Psoas muscle (tissue), 8 donors: ENCODE measurements around the gene FAM187B. TPM values are rescaled to one million over a fixed set of nuclear protein-coding genes. Genes with fewer than 3 reads are reported as not detected.
"Not testable (repeated sequence)": the region's sequence is repeated elsewhere in the genome, so short reads cannot be mapped to it uniquely, and the experiment has no call there.

ENCODE experiments used
- ATAC-seq, 4 donors: fragments of 200-7000 bp; cut with Tn5 transposase; one replicate each; pipeline ENCODE4 v1.9.1; 2020; ENCODE audit warnings: moderate library complexity in 3 of 4, mild to moderate bottlenecking in 2 of 4
- DNase-seq, 2 donors: peaks; one replicate each; pipeline ENCODE4 v3.0.0-alpha.2; 2020
- H3K27ac ChIP-seq: fragments of 200-600 bp; one replicate; pipeline ENCODE4 v1.8.0; 2022
- H3K27me3 ChIP-seq, 3 donors: fragments of 200-600 bp in 1 of 3; one replicate each; pipeline versions ENCODE4 v1.6.1 to v1.8.0; 2013 to 2022; ENCODE audit warnings: low read length in 2 of 3, mild to moderate bottlenecking in 2 of 3, moderate library complexity in 1 of 3; ENCODE audit not compliant: insufficient read depth in 3 of 3
- H3K36me3 ChIP-seq, 2 donors: fragments of 200-600 bp in 1 of 2; one replicate each; pipeline versions ENCODE4 v1.6.1 to v1.8.0; 2013 to 2022; ENCODE audit warnings: low read depth in 1 of 2, mild to moderate bottlenecking in 1 of 2, moderate library complexity in 1 of 2; ENCODE audit not compliant: insufficient read depth in 1 of 2
- H3K4me1 ChIP-seq: fragments of 200-600 bp; one replicate; pipeline ENCODE4 v1.8.0; 2022
- H3K4me3 ChIP-seq: fragments of 200-600 bp; one replicate; pipeline ENCODE4 v1.8.0; 2022; ENCODE audit warnings: mild to moderate bottlenecking
- H3K9me3 ChIP-seq: fragments of 200-600 bp; one replicate; pipeline ENCODE4 v1.8.0; 2022
- CTCF ChIP-seq: fragments of 200-600 bp; IDR thresholded peaks from one replicate; pipeline ENCODE4 v1.8.0; 2022; ENCODE audit warnings: antibody characterized with exemption
- WGBS, 3 donors: extraction: QIAGEN DNeasy Blood & Tissue Kit; methylation state at CpG; one replicate each; pipeline versions ENCODE4 v1.1.6 to v1.1.7; 2013; 5-methylcytosine and 5-hydroxymethylcytosine counted together
- intact Hi-C, 2 donors: fragments of 100-400 bp; cut with DNase I; formaldehyde crosslinking; loops; one replicate each; pipeline versions ENCODE4 v1.11.0 to v1.14.2; 2022
- polyA plus RNA-seq, 3 donors: library from polyadenylated mRNA; stranded (reverse); fragments of 200-250 nt; gene quantifications; one replicate each; pipeline ENCODE4 v1.2.3, GENCODE V29; 2013
- total RNA-seq, 4 donors: library from RNA; stranded (reverse); fragmentation: NEBNext Ultra II Directional in 2 of 4; extraction: Animal tissue kit (Norgen Biotek cat#: 25700) in 2 of 4; gene quantifications; one replicate each; pipeline versions ENCODE4 v1.2.1 to v1.2.4, GENCODE V29; 2021 to 2023
- donor health status: healthy with polysubstance abuse.
- donor health status: DM: no; HTN: no; CAD: no; lungs with moderate emphysema.
- donor health status: Bipolar disorder and iron deficiency.
- donor health status: healthy.
- donor health status: DM: yes; HTN: yes; CAD: no.
- donor health status: DM: no; HTN: no; CAD: no.
- donor health status: DM: no; HTN: no; CAD: no.
- donor health status: DM: yes; HTN: yes; CAD: no.

FAM187B gene
- total and polyA plus RNA-seq, 7 donors = 0.03 TPM; not detected in 6

- no peak for DNase-seq
- no peaks in the 10 kb centered on the region for H3K9me3 ChIP-seq
Observed at GRCh38 chr19:35224681-35225571, 3.6 kb downstream of the FAM187B start.

GRCh38 chr19:35223862-35224505, 4.6 kb downstream of the FAM187B start:
- no peaks in the 10 kb centered on the region for H3K4me1 ChIP-seq
- intact Hi-C loops = no loop called here
- no peak for DNase-seq
- ATAC-seq = no peak
- H3K27ac ChIP-seq = no peak overlapping the region
- H3K36me3 ChIP-seq = no peaks in the 10 kb centered on the region
- TF ChIP-seq CTCF = no peak
- WGBS, 3 donors = 74 to 78% (median 74%) methylated on average over 4 of the region's 4 CpGs
- no peak overlapping the region for H3K4me3 ChIP-seq
- H3K27me3 ChIP-seq = peaks cover 0 to 7% (median 0%) of the 10 kb centered on the region in 3 donors
- H3K9me3 ChIP-seq = no peaks in the 10 kb centered on the region

More at GRCh38 chr19:35224681-35225571, 3.6 kb downstream of the FAM187B start:
- Histone ChIP-seq H3K36me3 (no peaks in the 10 kb centered on the region), H3K27ac (no peak overlapping the region), H3K4me3 (no peak overlapping the region), H3K27me3 (peaks cover 0 to 7% (median 0%) of the 10 kb centered on the region in 3 donors), H3K4me1 (no peaks in the 10 kb centered on the region)
- ATAC-seq = no peak
- TF ChIP-seq CTCF = no peak
- intact Hi-C loops = no loop called here
- 38 to 48% (median 41%) methylated on average over 39 to 41 of the region's 41 CpGs for WGBS, 3 donors

GRCh38 chr19:35223084-35223790, 5.3 kb downstream of the FAM187B start:
- TF ChIP-seq CTCF = no peak

GRCh38 chr19:35222373-35223015, 6.0 kb downstream of the FAM187B start:
- DNase-seq (no peak), ATAC-seq (no peak)
- no peak for TF ChIP-seq CTCF
- H3K27ac ChIP-seq = no peak overlapping the region
- 69 to 79% (median 76%) methylated on average over 7 of the region's 7 CpGs for WGBS, 3 donors
- no peaks in the 10 kb centered on the region for H3K36me3 ChIP-seq
- no peaks in the 10 kb centered on the region for H3K9me3 ChIP-seq
- no peaks in the 10 kb centered on the region for H3K4me1 ChIP-seq
- no peak overlapping the region for H3K4me3 ChIP-seq
- H3K27me3 ChIP-seq = peaks cover 0 to 7% (median 0%) of the 10 kb centered on the region in 3 donors
- intact Hi-C loops = no loop called here

More at GRCh38 chr19:35223084-35223790, 5.3 kb downstream of the FAM187B start:
- DNase-seq = no peak
- peaks cover 0 to 7% (median 0%) of the 10 kb centered on the region in 3 donors for H3K27me3 ChIP-seq
- WGBS, 3 donors = 47 to 54% (median 52%) methylated on average over 6 of the region's 6 CpGs
- no peaks in the 10 kb centered on the region for H3K9me3 ChIP-seq
- ATAC-seq = no peak
- H3K4me1 ChIP-seq = no peaks in the 10 kb centered on the region
- H3K27ac ChIP-seq = no peak overlapping the region
- no peak overlapping the region for H3K4me3 ChIP-seq
- intact Hi-C loops = no loop called here
- H3K36me3 ChIP-seq = no peaks in the 10 kb centered on the region

GRCh38 chr19:35220973-35221590, 7.5 kb downstream of the FAM187B start:
- H3K4me3 ChIP-seq, H3K27ac ChIP-seq, intact Hi-C loops, H3K36me3 ChIP-seq, H3K27me3 ChIP-seq, DNase-seq, H3K9me3 ChIP-seq, H3K4me1 ChIP-seq, ATAC-seq: not testable (repeated sequence)
- WGBS, 3 donors = 80 to 85% (median 83%) methylated on average over 4 of the region's 4 CpGs
